GM06990 (cell line): ENCODE measurements around the gene SDCCAG8.

Source experiments
- DNase-seq: peaks from one replicate; pipeline ENCODE4 v3.0.0-alpha.2; 2011; ENCODE audit not compliant: insufficient read length; ENCODE audit errors: extremely low read depth
- H3K27me3 ChIP-seq: replicated peaks from 2 replicates; pipeline ENCODE4 v1.6.0; 2011; ENCODE audit warnings: low read length; ENCODE audit not compliant: control insufficient read depth, insufficient read depth
- H3K36me3 ChIP-seq: 2 replicates; pipeline ENCODE4 v1.5.1; 2011; ENCODE audit warnings: low read length; ENCODE audit not compliant: control insufficient read depth, insufficient read depth
- H3K4me3 ChIP-seq: replicated peaks from 2 replicates; pipeline ENCODE4 v1.5.1; 2011; ENCODE audit warnings: low read depth, mild to moderate bottlenecking, control low read depth, low read length
- TF ChIP-seq, protein P1 (sequence below): IDR thresholded peaks from 2 replicates; pipeline ENCODE4 v1.5.1; 2011; ENCODE audit warnings: low read length, control low read depth, mild to moderate bottlenecking, inconsistent platforms; ENCODE audit not compliant: insufficient read depth, poor library complexity, severe bottlenecking

Gene SDCCAG8

DNA sequence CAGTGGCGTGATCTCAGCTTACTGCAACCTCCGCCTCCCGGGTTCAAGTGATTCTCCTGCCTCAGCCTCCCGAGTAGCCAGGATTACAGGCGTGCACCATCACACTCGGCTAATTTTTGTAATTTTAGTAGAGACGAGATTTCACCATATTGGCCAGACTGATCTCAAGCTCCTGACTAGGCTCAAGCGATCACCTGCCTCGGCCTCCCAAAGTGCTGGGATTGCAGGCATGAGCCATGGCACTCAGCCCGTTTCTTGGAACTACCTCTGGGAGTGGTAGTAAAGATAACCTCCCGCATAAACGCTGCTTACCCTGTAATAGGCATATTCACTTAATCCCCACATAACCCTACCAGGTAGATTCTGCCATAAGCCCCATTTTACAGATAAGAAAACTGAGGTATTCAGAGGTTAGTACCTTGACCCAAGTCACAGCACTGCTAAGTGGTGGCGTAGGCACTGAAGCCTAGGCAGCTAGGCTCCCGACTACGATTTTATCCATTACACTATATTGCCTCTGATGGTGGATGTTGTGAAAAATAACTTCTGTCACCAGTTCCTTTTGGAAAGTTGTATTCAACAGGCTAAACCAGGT is 143.8 kb downstream of the SDCCAG8 start:
- H3K4me3 ChIP-seq = no peak overlapping the region
- H3K27me3 ChIP-seq = no peaks in the 10 kb centered on the region
- no peaks in the 10 kb centered on the region for H3K36me3 ChIP-seq
- TF ChIP-seq, protein P1, sequence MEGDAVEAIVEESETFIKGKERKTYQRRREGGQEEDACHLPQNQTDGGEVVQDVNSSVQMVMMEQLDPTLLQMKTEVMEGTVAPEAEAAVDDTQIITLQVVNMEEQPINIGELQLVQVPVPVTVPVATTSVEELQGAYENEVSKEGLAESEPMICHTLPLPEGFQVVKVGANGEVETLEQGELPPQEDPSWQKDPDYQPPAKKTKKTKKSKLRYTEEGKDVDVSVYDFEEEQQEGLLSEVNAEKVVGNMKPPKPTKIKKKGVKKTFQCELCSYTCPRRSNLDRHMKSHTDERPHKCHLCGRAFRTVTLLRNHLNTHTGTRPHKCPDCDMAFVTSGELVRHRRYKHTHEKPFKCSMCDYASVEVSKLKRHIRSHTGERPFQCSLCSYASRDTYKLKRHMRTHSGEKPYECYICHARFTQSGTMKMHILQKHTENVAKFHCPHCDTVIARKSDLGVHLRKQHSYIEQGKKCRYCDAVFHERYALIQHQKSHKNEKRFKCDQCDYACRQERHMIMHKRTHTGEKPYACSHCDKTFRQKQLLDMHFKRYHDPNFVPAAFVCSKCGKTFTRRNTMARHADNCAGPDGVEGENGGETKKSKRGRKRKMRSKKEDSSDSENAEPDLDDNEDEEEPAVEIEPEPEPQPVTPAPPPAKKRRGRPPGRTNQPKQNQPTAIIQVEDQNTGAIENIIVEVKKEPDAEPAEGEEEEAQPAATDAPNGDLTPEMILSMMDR = no peak
- no peak for DNase-seq

DNA sequence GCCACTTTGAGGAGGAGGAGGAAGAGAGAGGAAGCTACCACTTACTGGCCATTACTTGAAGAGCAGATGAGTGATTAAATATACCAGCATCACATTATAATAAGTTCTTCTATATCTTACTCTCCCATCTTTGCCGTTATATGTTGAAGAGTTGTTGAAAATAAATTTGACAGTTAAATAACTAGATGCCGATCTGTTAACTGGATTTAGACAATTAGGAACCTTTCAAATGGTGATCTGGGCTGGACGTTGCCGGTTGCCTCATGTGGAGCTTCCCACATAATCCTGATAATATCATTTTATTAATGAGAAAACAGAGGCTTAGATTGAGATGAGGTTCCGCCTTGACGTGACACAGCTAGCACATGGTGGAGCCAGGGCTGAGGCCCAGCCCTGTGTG is 147.0 kb downstream of the SDCCAG8 start:
- Histone ChIP-seq H3K27me3 (no peaks in the 10 kb centered on the region), H3K36me3 (no peaks in the 10 kb centered on the region), H3K4me3 (no peak overlapping the region)
- no peak for DNase-seq
- TF ChIP-seq, protein P1 = no peak

DNA sequence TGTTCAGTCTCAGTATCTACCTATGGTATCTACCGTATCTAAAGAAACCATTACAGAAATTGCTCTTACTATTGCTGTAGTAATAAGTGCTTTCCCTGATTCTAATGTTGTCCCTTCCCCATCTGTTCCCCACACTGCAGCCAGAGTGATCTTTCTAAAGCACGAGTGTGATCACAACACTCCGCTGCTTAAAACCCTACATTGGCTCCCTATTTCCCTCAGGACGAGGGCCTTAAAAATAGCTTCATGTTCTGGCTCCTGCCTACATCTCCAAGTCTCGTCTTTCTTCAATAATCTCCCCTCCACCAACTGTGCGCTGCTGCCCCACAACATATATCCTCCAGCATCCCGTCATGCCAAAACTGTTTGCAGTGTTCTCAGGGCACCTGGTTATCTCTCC is 150.6 kb downstream of the SDCCAG8 start:
- no peak for DNase-seq
- no peaks in the 10 kb centered on the region for H3K27me3 ChIP-seq
- H3K4me3 ChIP-seq = no peak overlapping the region
- TF ChIP-seq, protein P1 = no peak
- H3K36me3 ChIP-seq = no peaks in the 10 kb centered on the region

DNA sequence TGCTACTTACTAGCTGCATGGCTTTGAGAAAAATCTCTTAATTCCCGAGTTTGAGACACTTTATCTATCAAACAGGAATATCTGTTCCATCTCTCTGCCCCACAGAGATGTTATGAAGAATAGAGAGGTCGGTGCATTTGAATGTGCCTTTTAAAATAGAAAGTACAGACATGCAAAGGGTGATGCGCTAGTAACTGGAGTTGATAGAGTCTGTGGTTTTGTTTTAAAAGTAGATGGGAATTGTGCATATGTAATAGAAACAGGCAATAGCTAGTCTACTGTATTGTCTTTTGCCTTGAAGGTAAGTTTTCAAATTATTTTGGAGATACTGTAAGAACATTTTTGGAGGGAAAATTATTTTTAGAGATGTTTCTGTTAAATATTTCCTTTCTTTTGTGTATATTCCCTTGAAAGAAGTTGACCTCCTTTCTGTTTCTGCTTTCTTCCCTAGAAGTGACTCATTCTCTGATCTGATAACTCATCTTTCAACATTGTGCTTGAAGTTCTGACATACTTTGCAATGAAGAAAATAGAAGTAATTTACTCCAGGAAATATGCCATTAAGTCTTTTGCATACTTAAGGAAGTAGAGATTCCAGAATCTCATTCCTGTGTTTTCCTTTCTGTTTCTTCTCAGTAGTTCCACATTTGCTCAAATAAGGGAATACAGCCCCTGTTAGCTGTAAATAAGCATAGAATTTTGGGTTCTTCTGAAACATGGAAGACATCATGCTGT is 151.6 kb downstream of the SDCCAG8 start:
- Histone ChIP-seq H3K27me3 (no peaks in the 10 kb centered on the region), H3K36me3 (no peaks in the 10 kb centered on the region), H3K4me3 (no peak overlapping the region)
- DNase-seq = no peak
- TF ChIP-seq, protein P1 = no peak

DNA sequence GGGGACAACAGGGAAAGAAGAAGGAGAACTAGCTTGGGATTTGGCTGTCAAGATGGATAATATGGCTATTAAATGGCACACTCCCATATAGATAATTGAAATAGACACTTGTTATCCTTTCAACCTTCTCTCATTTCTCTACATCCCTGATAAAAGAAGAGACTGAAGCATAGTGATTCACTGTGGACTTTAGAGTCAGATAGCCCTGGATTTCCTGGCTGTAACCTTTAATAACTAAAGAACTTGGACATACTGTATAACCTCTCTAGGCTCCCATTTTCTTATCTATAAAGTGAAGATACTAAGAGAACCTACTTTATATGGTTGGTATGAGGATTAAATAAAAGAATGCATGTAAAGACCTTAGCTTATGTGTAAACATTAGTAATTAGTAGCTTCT is 152.6 kb downstream of the SDCCAG8 start:
- TF ChIP-seq, protein P1 = no peak

More for the DNA sequence above, 152.6 kb downstream of the SDCCAG8 start:
- DNase-seq = no peak
- no peak overlapping the region for H3K4me3 ChIP-seq
- H3K36me3 ChIP-seq = no peaks in the 10 kb centered on the region
- H3K27me3 ChIP-seq = no peaks in the 10 kb centered on the region
